Tongue (tissue), 2 donors: ENCODE data around the gene NAV1. TPM values are rescaled to one million over a fixed set of nuclear protein-coding genes. Genes with fewer than 3 reads are reported as not detected.
"Not testable (repeated sequence)": the region's sequence is repeated elsewhere in the genome, so short reads cannot be mapped to it uniquely, and the experiment has no call there.

Experiments
- DNase-seq: peaks from one replicate; pipeline ENCODE4 v3.0.0-alpha.2; 2015
- total RNA-seq: library from RNA; depleted of rRNA; stranded (reverse); fragments of >200 nt; gene quantifications from one replicate; pipeline ENCODE4 v1.2.3, GENCODE V29; 2014

The NAV1 gene
- total RNA-seq, 1 donor from 2014 or later = 17.3 TPM

- peak; percentile 61 for DNase-seq
Observed at GRCh38 chr1:201565024-201565730, 26.2 kb downstream of the NAV1 start.

GRCh38 chr1:201565771-201566528 lies 27.0 kb downstream of the NAV1 start:
- DNase-seq = no peak

GRCh38 chr1:201566529-201566823 lies 27.5 kb downstream of the NAV1 start:
- no peak for DNase-seq

GRCh38 chr1:201566933-201567801 lies 28.2 kb downstream of the NAV1 start:
- DNase-seq = no peak

- no peak for DNase-seq
Observed at GRCh38 chr1:201568265-201568664, 29.3 kb downstream of the NAV1 start.

GRCh38 chr1:201568859-201569294 lies 29.9 kb downstream of the NAV1 start:
- no peak for DNase-seq

- no peak for DNase-seq
Observed at GRCh38 chr1:201570181-201570885, 31.4 kb downstream of the NAV1 start.

GRCh38 chr1:201570886-201571624 lies 32.1 kb downstream of the NAV1 start:
- no peak for DNase-seq

- DNase-seq = no peak
Observed at GRCh38 chr1:201573030-201573429, 34.1 kb downstream of the NAV1 start.

GRCh38 chr1:201573923-201574322 lies 35.0 kb downstream of the NAV1 start:
- DNase-seq = no peak

- DNase-seq = no peak
Observed at GRCh38 chr1:201575912-201576311, 37.0 kb downstream of the NAV1 start.

- DNase-seq = no peak
Observed at GRCh38 chr1:201576914-201577313, 38.0 kb downstream of the NAV1 start.

GRCh38 chr1:201578008-201578888 lies 39.3 kb downstream of the NAV1 start:
- no peak for DNase-seq

GRCh38 chr1:201581371-201581770 lies 42.4 kb downstream of the NAV1 start:
- not testable (repeated sequence) for DNase-seq

- DNase-seq = peak; percentile 25
Observed at GRCh38 chr1:201582705-201583442, 43.9 kb downstream of the NAV1 start.

- no peak for DNase-seq
Observed at GRCh38 chr1:201583663-201584062, 44.7 kb downstream of the NAV1 start.

GRCh38 chr1:201584471-201585092 lies 45.7 kb downstream of the NAV1 start:
- peak; percentile 84 for DNase-seq

- DNase-seq = no peak
Observed at GRCh38 chr1:201585093-201585483, 46.2 kb downstream of the NAV1 start.

GRCh38 chr1:201585901-201586300 lies 47.0 kb downstream of the NAV1 start:
- DNase-seq = no peak
